HUES48 (cell line): ENCODE data around the gene OR4N2.
"Not testable (repeated sequence)": the region's sequence is repeated elsewhere in the genome, so short reads cannot be mapped to it uniquely, and the experiment has no call there.

ENCODE experiments used
- H3K27ac ChIP-seq: one replicate; pipeline ENCODE4 v1.7.0; 2013; ENCODE audit warnings: low read depth, low read length, inconsistent platforms
- H3K27me3 ChIP-seq: 2 replicates; pipeline ENCODE4 v1.6.1; 2013; ENCODE audit warnings: mild to moderate bottlenecking, low read length; ENCODE audit not compliant: control insufficient read depth, insufficient read depth
- H3K36me3 ChIP-seq: 2 replicates; pipeline ENCODE4 v1.6.1; 2013; ENCODE audit warnings: low read length; ENCODE audit not compliant: control insufficient read depth, insufficient read depth
- H3K4me1 ChIP-seq: 2 replicates; pipeline ENCODE4 v1.6.1; 2013; ENCODE audit warnings: mild to moderate bottlenecking, low read length; ENCODE audit not compliant: control insufficient read depth, insufficient read depth
- H3K4me3 ChIP-seq: 2 replicates; pipeline ENCODE4 v1.5.1; 2013; ENCODE audit warnings: mild to moderate bottlenecking, low read depth, low read length
- H3K9ac ChIP-seq: 2 replicates; pipeline ENCODE4 v1.6.1; 2013; ENCODE audit warnings: mild to moderate bottlenecking, low read depth, low read length, moderate library complexity
- H3K9me3 ChIP-seq: 2 replicates; pipeline ENCODE4 v1.6.1; 2013; ENCODE audit warnings: low read length; ENCODE audit not compliant: control insufficient read depth, insufficient read depth

The OR4N2 gene, protein sequence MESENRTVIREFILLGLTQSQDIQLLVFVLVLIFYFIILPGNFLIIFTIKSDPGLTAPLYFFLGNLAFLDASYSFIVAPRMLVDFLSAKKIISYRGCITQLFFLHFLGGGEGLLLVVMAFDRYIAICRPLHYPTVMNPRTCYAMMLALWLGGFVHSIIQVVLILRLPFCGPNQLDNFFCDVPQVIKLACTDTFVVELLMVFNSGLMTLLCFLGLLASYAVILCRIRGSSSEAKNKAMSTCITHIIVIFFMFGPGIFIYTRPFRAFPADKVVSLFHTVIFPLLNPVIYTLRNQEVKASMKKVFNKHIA

GRCh38 chr14:19803470-19803869 lies at the start of gene OR4N2:
Gene OR4N2, plus strand, starts transcription at chr14:19803770. Its CDS starts 23,679 bp downstream, at chr14:19827449.
- not testable (repeated sequence) for H3K4me3 ChIP-seq, H3K9ac ChIP-seq, H3K4me1 ChIP-seq, H3K27ac ChIP-seq, H3K36me3 ChIP-seq, H3K27me3 ChIP-seq
- peaks cover 90% of the 10 kb centered on the region for H3K9me3 ChIP-seq

DNA sequence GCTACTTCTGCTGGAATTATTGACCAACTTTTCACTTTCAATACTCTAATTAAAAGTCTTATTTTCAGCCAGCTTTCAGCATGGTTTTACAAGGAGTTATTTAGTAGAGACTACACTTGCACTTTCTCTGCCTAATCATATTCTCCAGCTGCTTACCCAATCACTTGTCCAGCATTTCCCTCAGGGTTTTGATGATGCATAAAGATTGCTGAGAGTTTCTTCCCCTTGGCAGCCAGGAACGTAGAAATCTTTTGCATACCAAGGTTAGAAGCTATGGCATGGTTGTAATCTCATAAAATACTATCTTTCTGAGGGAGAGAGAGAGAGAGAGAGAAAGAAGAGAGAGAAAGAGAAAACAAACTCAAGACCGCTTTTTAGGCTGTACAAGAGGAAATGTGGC lies 49.4 kb upstream of the OR4N2 start:
- H3K9me3 ChIP-seq = peaks cover 88% of the 10 kb centered on the region
- H3K4me1 ChIP-seq = no peaks in the 10 kb centered on the region
- no peak overlapping the region for H3K4me3 ChIP-seq
- H3K27ac ChIP-seq = no peak overlapping the region
- no peaks in the 10 kb centered on the region for H3K36me3 ChIP-seq
- no peak overlapping the region for H3K9ac ChIP-seq
- H3K27me3 ChIP-seq = no peaks in the 10 kb centered on the region

- H3K4me3 ChIP-seq, H3K9ac ChIP-seq, H3K27ac ChIP-seq, H3K27me3 ChIP-seq, H3K36me3 ChIP-seq, H3K4me1 ChIP-seq: not testable (repeated sequence)
- H3K9me3 ChIP-seq = peaks cover 88% of the 10 kb centered on the region
These were observed 32.1 kb upstream of the OR4N2 start for GRCh38 chr14:19771491-19771890.

- no peak overlapping the region for H3K9ac ChIP-seq
- H3K36me3 ChIP-seq = no peaks in the 10 kb centered on the region
- H3K4me3 ChIP-seq = no peak overlapping the region
- H3K9me3 ChIP-seq = peaks cover 86% of the 10 kb centered on the region
- H3K27ac ChIP-seq = no peak overlapping the region
- H3K4me1 ChIP-seq = no peaks in the 10 kb centered on the region
- no peaks in the 10 kb centered on the region for H3K27me3 ChIP-seq
These were observed 31.6 kb upstream of the OR4N2 start for GRCh38 chr14:19771895-19772430.

GRCh38 chr14:19772454-19772853 lies 31.1 kb upstream of the OR4N2 start:
- not testable (repeated sequence) for H3K27me3 ChIP-seq, H3K9ac ChIP-seq, H3K36me3 ChIP-seq, H3K4me3 ChIP-seq, H3K27ac ChIP-seq, H3K4me1 ChIP-seq
- peaks cover 88% of the 10 kb centered on the region for H3K9me3 ChIP-seq

- H3K27ac ChIP-seq, H3K36me3 ChIP-seq, H3K4me3 ChIP-seq, H3K27me3 ChIP-seq, H3K9ac ChIP-seq, H3K4me1 ChIP-seq: not testable (repeated sequence)
- peaks cover 88% of the 10 kb centered on the region for H3K9me3 ChIP-seq
These were observed 30.4 kb upstream of the OR4N2 start, which contains the start of gene OR4M1 for GRCh38 chr14:19773204-19773603. Gene OR4M1, plus strand, starts transcription at chr14:19773504. Its CDS starts 6,819 bp downstream, at chr14:19780323.

- Histone ChIP-seq H3K9me3 (peaks cover 91% of the 10 kb centered on the region), H3K4me3 (no peak overlapping the region), H3K27me3 (no peaks in the 10 kb centered on the region), H3K4me1 (no peaks in the 10 kb centered on the region), H3K9ac (no peak overlapping the region), H3K27ac (no peak overlapping the region), H3K36me3 (no peaks in the 10 kb centered on the region)
These were observed 28.0 kb upstream of the OR4N2 start for GRCh38 chr14:19775587-19775986.

DNA sequence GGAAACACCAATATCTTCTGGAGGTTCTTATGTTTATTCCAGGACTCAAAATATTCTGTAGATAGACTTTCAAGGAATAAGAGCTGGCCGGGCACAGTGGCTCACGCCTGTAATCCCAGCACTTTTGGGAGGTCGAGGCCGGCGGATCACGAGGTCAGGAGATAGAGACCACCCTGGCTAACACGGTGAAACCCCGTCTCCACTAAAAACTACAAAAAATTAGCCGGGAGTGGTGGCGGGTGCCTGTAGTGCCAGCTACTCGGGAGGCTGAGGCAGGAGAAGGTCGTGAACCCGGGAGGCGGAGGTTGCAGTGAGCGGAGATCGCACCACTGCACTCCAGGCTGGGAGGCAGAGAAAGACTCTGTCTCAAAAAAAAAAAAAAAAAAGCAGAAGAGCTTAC lies 17.7 kb upstream of the OR4N2 start:
- H3K4me1 ChIP-seq, H3K36me3 ChIP-seq, H3K27ac ChIP-seq, H3K4me3 ChIP-seq, H3K27me3 ChIP-seq, H3K9ac ChIP-seq: not testable (repeated sequence)
- peaks cover 92% of the 10 kb centered on the region for H3K9me3 ChIP-seq

GRCh38 chr14:19787318-19787717 lies 16.3 kb upstream of the OR4N2 start:
- not testable (repeated sequence) for H3K9ac ChIP-seq, H3K27ac ChIP-seq, H3K27me3 ChIP-seq, H3K4me1 ChIP-seq, H3K36me3 ChIP-seq, H3K4me3 ChIP-seq
- H3K9me3 ChIP-seq = peaks cover 93% of the 10 kb centered on the region

GRCh38 chr14:19788150-19788549 lies 15.4 kb upstream of the OR4N2 start:
- H3K27me3 ChIP-seq, H3K9ac ChIP-seq, H3K4me1 ChIP-seq, H3K36me3 ChIP-seq, H3K4me3 ChIP-seq, H3K27ac ChIP-seq: not testable (repeated sequence)
- H3K9me3 ChIP-seq = peaks cover 94% of the 10 kb centered on the region

GRCh38 chr14:19796520-19797108 lies 7.0 kb upstream of the OR4N2 start:
- H3K27me3 ChIP-seq, H3K27ac ChIP-seq, H3K36me3 ChIP-seq, H3K4me3 ChIP-seq, H3K4me1 ChIP-seq, H3K9ac ChIP-seq: not testable (repeated sequence)
- peaks cover 91% of the 10 kb centered on the region for H3K9me3 ChIP-seq
